B cell (primary cell): Measurements from ENCODE around the gene BBX. TPM values are rescaled to one million over a fixed set of nuclear protein-coding genes. Genes with fewer than 3 reads are reported as not detected.

Experiments
- ATAC-seq: fragments of 200-7000 bp; cut with Tn5 transposase; one replicate; pipeline ENCODE4 v1.10.0; 2021; ENCODE audit warnings: low read depth, mild to moderate bottlenecking, moderate number of reproducible peaks, moderate library complexity
- CTCF ChIA-PET: fragments of 350-600 bp; sonication (Branson Sonifier 250); formaldehyde crosslinking; loops from one replicate; lab custom pipeline; 2021; ENCODE audit warnings: antibody characterized with exemption, inconsistent platforms; lab: Charles Lee
- POLR2A ChIA-PET: fragments of 350-600 bp; sonication (Branson Sonifier 250); formaldehyde crosslinking; loops from one replicate; lab custom pipeline; 2021; ENCODE audit warnings: antibody characterized with exemption; lab: Charles Lee
- DNase-seq: peaks from one replicate; pipeline ENCODE4 v3.0.0; 2013
- H2AFZ ChIP-seq: 2 replicates; pipeline ENCODE4 v1.6.1; 2012; ENCODE audit warnings: mild to moderate bottlenecking, low read depth, low read length; ENCODE audit not compliant: insufficient read depth, poor library complexity, severe bottlenecking
- H3K27ac ChIP-seq, 2 donors: 1 replicate in 1 of 2; 2 replicates in 1 of 2; pipeline ENCODE4 v1.5.1; 2012 to 2013; ENCODE audit warnings: low read length in 2 of 2, mild to moderate bottlenecking in 2 of 2, moderate library complexity in 1 of 2
- H3K27me3 ChIP-seq, 4 experiments: fragments of 200-600 bp in 1 of 4; sonication (generic) in 1 of 4; replicated peaks in 1 of 4; 1 replicate in 2 of 4; 2 replicates in 2 of 4; pipeline versions ENCODE4 v1.6.1 to v1.7.0; 2013 to 2016; ENCODE audit warnings: low read length in 3 of 4, mild to moderate bottlenecking in 2 of 4, mixed read lengths in 1 of 4, moderate library complexity in 1 of 4; ENCODE audit not compliant: insufficient read depth in 4 of 4, control insufficient read depth in 3 of 4; ENCODE audit errors: control extremely low read depth in 1 of 4
- H3K36me3 ChIP-seq, 2 experiments: replicated peaks in 1 of 2; 1 replicate in 1 of 2; 2 replicates in 1 of 2; pipeline versions ENCODE4 v1.6.1 to v1.7.1; 2013; ENCODE audit warnings: low read length in 1 of 2; ENCODE audit not compliant: insufficient read depth in 2 of 2, control insufficient read depth in 1 of 2; ENCODE audit errors: control extremely low read depth in 1 of 2, extremely low read depth in 1 of 2
- H3K4me1 ChIP-seq, 2 donors: fragments of 200-600 bp in 1 of 2; sonication (generic) in 1 of 2; 1 replicate in 1 of 2; 2 replicates in 1 of 2; pipeline versions ENCODE4 v1.5.1 to v1.6.1; 2013 to 2017; ENCODE audit warnings: low read length in 2 of 2; ENCODE audit not compliant: control insufficient read depth in 2 of 2, insufficient read depth in 2 of 2
- H3K4me2 ChIP-seq: replicated peaks from 2 replicates; pipeline ENCODE3; 2012; ENCODE audit warnings: mild to moderate bottlenecking, low read depth, low read length; ENCODE audit not compliant: poor library complexity, severe bottlenecking
- H3K4me3 ChIP-seq, 5 experiments: fragments of 200-600 bp in 1 of 5; sonication (generic) in 1 of 5; 1 replicate in 3 of 5; 2 replicates in 2 of 5; pipeline versions ENCODE4 v1.5.1 to v1.7.0; 2011 to 2016; ENCODE audit warnings: low read length in 4 of 5, mild to moderate bottlenecking in 4 of 5, low read depth in 2 of 5, control low read depth in 1 of 5, moderate library complexity in 1 of 5; ENCODE audit not compliant: insufficient read depth in 1 of 5; ENCODE audit errors: control extremely low read depth in 1 of 5, extremely low read depth in 1 of 5
- H3K79me2 ChIP-seq: fragments of 200-600 bp; sonication (generic); one replicate; pipeline ENCODE4 v1.6.0; 2016; ENCODE audit warnings: low read length; ENCODE audit not compliant: control insufficient read depth, insufficient read depth
- H3K9ac ChIP-seq: fragments of 200-600 bp; sonication (generic); 2 replicates; pipeline ENCODE4 v1.6.1; 2017; ENCODE audit warnings: mild to moderate bottlenecking, low read length, moderate library complexity
- H3K9me3 ChIP-seq, 3 donors: one replicate each; pipeline versions ENCODE4 v1.6.1 to v1.7.1; 2013; ENCODE audit warnings: low read length in 2 of 3; ENCODE audit not compliant: control insufficient read depth in 2 of 3, insufficient read depth in 1 of 3; ENCODE audit errors: control extremely low read depth in 1 of 3
- H4K20me1 ChIP-seq: 2 replicates; pipeline ENCODE4 v1.6.0; 2012; ENCODE audit warnings: mild to moderate bottlenecking, low read length; ENCODE audit not compliant: insufficient read depth, control insufficient read depth, poor library complexity, severe bottlenecking
- H3K27ac Mint-ChIP-seq: one replicate; pipeline ENCODE4 v1.8.0; 2021; ENCODE audit warnings: mixed read lengths
- H3K27me3 Mint-ChIP-seq: one replicate; pipeline ENCODE4 v1.8.0; 2021; ENCODE audit warnings: mixed read lengths
- H3K4me1 Mint-ChIP-seq: one replicate; pipeline ENCODE4 v1.8.0; 2021; ENCODE audit warnings: mixed read lengths
- H3K4me3 Mint-ChIP-seq: one replicate; pipeline ENCODE4 v1.8.0; 2021; ENCODE audit warnings: mixed read lengths
- H3K9me3 Mint-ChIP-seq: one replicate; pipeline ENCODE4 v1.8.0; 2022; ENCODE audit warnings: mixed read lengths; ENCODE audit not compliant: insufficient read depth
- EZH2 ChIP-seq: IDR thresholded peaks from 2 replicates; pipeline ENCODE4 v1.6.1; 2012; ENCODE audit warnings: borderline replicate concordance, low read depth, mild to moderate bottlenecking, moderate library complexity, low read length; ENCODE audit not compliant: insufficient read depth, poor library complexity, severe bottlenecking
- WGBS: methylation state at CpG from one replicate; pipeline ENCODE4 v1.1.5; 2013; ENCODE audit warnings: missing lambda C conversion rate; ENCODE audit not compliant: insufficient coverage; 5-methylcytosine and 5-hydroxymethylcytosine counted together
- intact Hi-C: fragments of 100-400 bp; cut with micrococcal nuclease; formaldehyde crosslinking; loops from one replicate; pipeline ENCODE4 v1.10.0; 2022
- polyA plus RNA-seq: library from polyadenylated mRNA; depleted of rRNA; stranded (reverse); fragments of >200 nt; gene quantifications from 2 replicates; pipeline ENCODE4 v1.2.3, GENCODE V29; 2012
- total RNA-seq, 2 donors: library from RNA; stranded (reverse); fragments of 120-200 nt in 1 of 2; gene quantifications; 1 replicate in 1 of 2; 2 replicates in 1 of 2; pipeline versions ENCODE4 v1.2.3 to v1.2.4, GENCODE V29; 2013 to 2022
- TF ChIP-seq, protein P1 (sequence below): fragments of 200-600 bp; IDR thresholded peaks from one replicate; pipeline ENCODE4 v1.8.0; 2022; ENCODE audit warnings: antibody characterized with exemption, mild to moderate bottlenecking

Gene BBX
- total and polyA plus RNA-seq, 2 donors (not counting 1 experiment from before 2014, with no cell fraction given), result 27.8 to 133 TPM

DNA sequence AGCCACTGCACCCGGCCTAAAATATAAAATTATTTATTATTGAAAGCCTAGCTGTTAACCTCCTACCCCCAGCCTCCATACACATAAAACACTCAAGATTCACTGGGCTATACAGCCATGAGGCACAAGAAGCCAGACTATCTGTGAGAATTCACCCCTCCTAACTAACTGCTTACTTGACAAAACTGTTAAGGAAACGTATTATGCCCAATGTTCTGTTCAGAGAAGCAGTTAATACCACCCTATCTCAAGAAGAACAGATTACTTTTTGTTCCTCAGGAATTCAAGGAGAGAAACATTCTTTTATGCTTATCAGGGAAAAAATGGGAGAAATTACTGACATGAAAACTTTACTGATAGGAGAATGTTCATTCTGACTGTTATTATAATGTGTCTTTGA lies 144.1 kb downstream of the BBX start:
- Histone ChIP-seq H3K4me1 (peaks cover 0 to under 1% of the 10 kb centered on the region in 2 donors), H4K20me1 (no peaks in the 10 kb centered on the region), H3K4me2 (no peak overlapping the region), H3K27me3 (no peaks in the 10 kb centered on the region), H3K36me3 (peaks cover 0 to 3% of the 10 kb centered on the region in 2 experiments), H3K27ac (no peak overlapping the region), H3K9ac (no peak overlapping the region), H3K9me3 (no peaks in the 10 kb centered on the region), H3K4me3 (no peak overlapping the region), H2AFZ (no peak overlapping the region), H3K79me2 (peaks cover 14% of the 10 kb centered on the region)
- H3K4me3 Mint-ChIP-seq, result no peak overlapping the region
- no peak for TF ChIP-seq EZH2
- TF ChIP-seq, protein P1, sequence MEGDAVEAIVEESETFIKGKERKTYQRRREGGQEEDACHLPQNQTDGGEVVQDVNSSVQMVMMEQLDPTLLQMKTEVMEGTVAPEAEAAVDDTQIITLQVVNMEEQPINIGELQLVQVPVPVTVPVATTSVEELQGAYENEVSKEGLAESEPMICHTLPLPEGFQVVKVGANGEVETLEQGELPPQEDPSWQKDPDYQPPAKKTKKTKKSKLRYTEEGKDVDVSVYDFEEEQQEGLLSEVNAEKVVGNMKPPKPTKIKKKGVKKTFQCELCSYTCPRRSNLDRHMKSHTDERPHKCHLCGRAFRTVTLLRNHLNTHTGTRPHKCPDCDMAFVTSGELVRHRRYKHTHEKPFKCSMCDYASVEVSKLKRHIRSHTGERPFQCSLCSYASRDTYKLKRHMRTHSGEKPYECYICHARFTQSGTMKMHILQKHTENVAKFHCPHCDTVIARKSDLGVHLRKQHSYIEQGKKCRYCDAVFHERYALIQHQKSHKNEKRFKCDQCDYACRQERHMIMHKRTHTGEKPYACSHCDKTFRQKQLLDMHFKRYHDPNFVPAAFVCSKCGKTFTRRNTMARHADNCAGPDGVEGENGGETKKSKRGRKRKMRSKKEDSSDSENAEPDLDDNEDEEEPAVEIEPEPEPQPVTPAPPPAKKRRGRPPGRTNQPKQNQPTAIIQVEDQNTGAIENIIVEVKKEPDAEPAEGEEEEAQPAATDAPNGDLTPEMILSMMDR, result no peak
- no peaks in the 10 kb centered on the region for H3K9me3 Mint-ChIP-seq
- no CpG with 5 or more reads among the region's 2 CpGs for WGBS
- H3K27ac Mint-ChIP-seq, result no peak overlapping the region
- POLR2A ChIA-PET, result no interaction called here
- DNase-seq, result no peak
- CTCF ChIA-PET, result interaction anchor here (10.1 kb wide), 1 partner anchor 9 kb away, joined by 113 read pairs; no protein-coding TSS in a partner anchor
- no peak for ATAC-seq
- intact Hi-C loops, result no loop called here
- no peaks in the 10 kb centered on the region for H3K27me3 Mint-ChIP-seq
- H3K4me1 Mint-ChIP-seq, result peaks cover 26% of the 10 kb centered on the region

DNA sequence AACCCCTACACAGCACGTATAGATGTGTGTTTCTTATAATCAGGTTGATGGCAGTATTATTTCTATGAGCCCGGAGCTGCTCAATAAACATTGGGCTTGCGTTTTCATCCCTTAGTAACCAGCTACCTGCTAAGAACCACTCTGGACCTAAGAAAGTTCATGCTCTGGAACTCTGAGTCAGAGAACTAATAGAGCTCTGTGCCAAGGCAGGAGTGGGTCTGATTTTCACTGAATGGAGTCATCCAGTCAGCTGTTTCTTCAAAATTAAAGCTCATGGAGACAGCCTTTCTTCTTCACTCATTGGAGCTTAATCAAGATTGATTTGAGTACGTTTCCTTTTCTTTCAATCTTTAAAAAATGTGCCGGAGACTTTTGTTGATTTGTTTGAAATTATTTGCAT lies 145.7 kb downstream of the BBX start:
- no peaks in the 10 kb centered on the region for H3K27me3 Mint-ChIP-seq
- Histone ChIP-seq H3K4me1 (no peaks in the 10 kb centered on the region), H3K27me3 (no peaks in the 10 kb centered on the region), H3K36me3 (peaks cover 0 to 3% of the 10 kb centered on the region in 2 experiments), H4K20me1 (no peaks in the 10 kb centered on the region), H3K4me2 (no peak overlapping the region), H3K79me2 (peaks cover 10% of the 10 kb centered on the region), H3K9me3 (no peaks in the 10 kb centered on the region), H3K4me3 (no peak overlapping the region), H3K27ac (no peak overlapping the region), H3K9ac (no peak overlapping the region), H2AFZ (no peak overlapping the region)
- no peak for DNase-seq
- no peak for ATAC-seq
- TF ChIP-seq EZH2, result no peak
- TF ChIP-seq, protein P1, result no peak
- 100% methylated on average over 1 of the region's 5 CpGs for WGBS
- ChIA-PET POLR2A (no interaction called here), CTCF (interaction anchor here (0.7 to 1.6 kb wide), 5 partner anchors 8 to 22 kb away, joined by 3 to 5 read pairs (median 4); no protein-coding TSS in a partner anchor)
- no peak overlapping the region for H3K4me3 Mint-ChIP-seq
- H3K4me1 Mint-ChIP-seq, result peaks cover 24% of the 10 kb centered on the region
- intact Hi-C loops, result no loop called here
- H3K27ac Mint-ChIP-seq, result no peak overlapping the region
- no peaks in the 10 kb centered on the region for H3K9me3 Mint-ChIP-seq
